ENCODE data around the gene KRT3. TPM values are rescaled to one million over a fixed set of nuclear protein-coding genes. Genes with fewer than 3 reads are reported as not detected.

The KRT3 gene
- total and polyA plus RNA-seq, 12 donors = not detected

- intact Hi-C loops (cut with DNase I) = no loop called here
- Histone ChIP-seq H3K4me1 (replicated peaks in 1 of 2) (no peaks in the 10 kb centered on the region), H3K4me3 (no peak overlapping the region), H3K27me3 (peaks cover 10% of the 10 kb centered on the region), H3K9me3 (replicated peaks in 1 of 3) (no peaks in the 10 kb centered on the region), H3K27ac (no peak overlapping the region), H3K36me3 (replicated peaks in 1 of 2) (no peaks in the 10 kb centered on the region)
- 41 to 70% (median 58%) methylated on average over 4 to 7 of the region's 7 CpGs for WGBS, 4 donors
- TF ChIP-seq, protein P1, sequence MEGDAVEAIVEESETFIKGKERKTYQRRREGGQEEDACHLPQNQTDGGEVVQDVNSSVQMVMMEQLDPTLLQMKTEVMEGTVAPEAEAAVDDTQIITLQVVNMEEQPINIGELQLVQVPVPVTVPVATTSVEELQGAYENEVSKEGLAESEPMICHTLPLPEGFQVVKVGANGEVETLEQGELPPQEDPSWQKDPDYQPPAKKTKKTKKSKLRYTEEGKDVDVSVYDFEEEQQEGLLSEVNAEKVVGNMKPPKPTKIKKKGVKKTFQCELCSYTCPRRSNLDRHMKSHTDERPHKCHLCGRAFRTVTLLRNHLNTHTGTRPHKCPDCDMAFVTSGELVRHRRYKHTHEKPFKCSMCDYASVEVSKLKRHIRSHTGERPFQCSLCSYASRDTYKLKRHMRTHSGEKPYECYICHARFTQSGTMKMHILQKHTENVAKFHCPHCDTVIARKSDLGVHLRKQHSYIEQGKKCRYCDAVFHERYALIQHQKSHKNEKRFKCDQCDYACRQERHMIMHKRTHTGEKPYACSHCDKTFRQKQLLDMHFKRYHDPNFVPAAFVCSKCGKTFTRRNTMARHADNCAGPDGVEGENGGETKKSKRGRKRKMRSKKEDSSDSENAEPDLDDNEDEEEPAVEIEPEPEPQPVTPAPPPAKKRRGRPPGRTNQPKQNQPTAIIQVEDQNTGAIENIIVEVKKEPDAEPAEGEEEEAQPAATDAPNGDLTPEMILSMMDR (IDR thresholded peaks at IDR 0.05) = no peak
- TF ChIP-seq POLR2A (IDR thresholded peaks at IDR 0.05) = no peak
- DNase-seq = no peak
Observed at GRCh38 chr12:52818887-52819420, 23.0 kb upstream of the KRT3 start.

- intact Hi-C loops (cut with DNase I) = no loop called here
- no peaks in the 10 kb centered on the region for H3K4me1 ChIP-seq (replicated peaks in 1 of 2)
- no peak for TF ChIP-seq POLR2A (IDR thresholded peaks at IDR 0.05)
- TF ChIP-seq, protein P1 (IDR thresholded peaks at IDR 0.05) = no peak
- H3K36me3 ChIP-seq (replicated peaks in 1 of 2) = no peaks in the 10 kb centered on the region
- 37 to 51% (median 44%) methylated on average over 5 to 7 of the region's 7 CpGs for WGBS, 4 donors
- H3K27ac ChIP-seq = no peak overlapping the region
- H3K4me3 ChIP-seq = no peak overlapping the region
- no peak for DNase-seq
- peaks cover 10% of the 10 kb centered on the region for H3K27me3 ChIP-seq
- no peaks in the 10 kb centered on the region for H3K9me3 ChIP-seq (replicated peaks in 1 of 3)
Observed at GRCh38 chr12:52818388-52818787, 22.5 kb upstream of the KRT3 start.

DNA sequence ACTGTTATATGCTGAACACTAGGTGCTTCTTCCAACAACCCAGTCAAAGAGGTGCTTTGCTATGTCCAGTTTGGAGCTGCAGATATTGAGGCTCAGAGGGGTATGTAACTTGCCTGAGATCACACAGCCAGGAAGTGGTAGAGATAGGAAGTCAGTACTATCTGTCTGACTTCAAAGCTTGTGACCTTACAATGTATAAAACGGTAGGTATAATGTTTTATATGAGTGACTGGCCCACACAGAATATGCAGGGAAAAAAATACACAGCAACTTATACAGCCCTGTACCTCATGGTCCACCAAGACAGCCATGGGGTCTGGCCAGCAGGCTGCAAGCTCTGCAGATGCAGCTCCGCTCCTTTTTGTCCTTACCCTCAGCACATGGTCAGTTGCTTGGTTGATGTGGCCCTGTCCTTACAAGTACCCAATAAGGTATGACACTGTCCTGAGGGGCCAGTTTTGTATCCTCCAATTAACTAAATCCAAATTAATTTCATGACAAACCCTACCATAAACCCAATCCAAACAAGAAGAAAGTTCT lies 21.9 kb upstream of the KRT3 start:
- 52 to 69% (median 67%) methylated on average over 2 of the region's 2 CpGs for WGBS, 4 donors

GRCh38 chr12:52817003-52817698 lies 21.2 kb upstream of the KRT3 start:
- Histone ChIP-seq H3K9me3 (replicated peaks in 1 of 3) (no peaks in the 10 kb centered on the region), H3K27ac (no peak overlapping the region), H3K36me3 (replicated peaks in 1 of 2) (no peaks in the 10 kb centered on the region), H3K27me3 (peaks cover 10% of the 10 kb centered on the region), H3K4me1 (replicated peaks in 1 of 2) (no peaks in the 10 kb centered on the region), H3K4me3 (no peak overlapping the region)
- 75 to 83% (median 79%) methylated on average over 6 to 8 of the region's 8 CpGs for WGBS, 4 donors
- no peak for DNase-seq
- intact Hi-C loops (cut with DNase I) = no loop called here
- no peak for TF ChIP-seq POLR2A (IDR thresholded peaks at IDR 0.05)
- TF ChIP-seq, protein P1 (IDR thresholded peaks at IDR 0.05) = no peak

More for the DNA sequence above, 21.9 kb upstream of the KRT3 start:
- intact Hi-C loops (cut with DNase I) = no loop called here
- no peak for DNase-seq
- no peaks in the 10 kb centered on the region for H3K36me3 ChIP-seq (replicated peaks in 1 of 2)
- no peak overlapping the region for H3K4me3 ChIP-seq
- H3K27ac ChIP-seq = no peak overlapping the region
- H3K27me3 ChIP-seq = peaks cover 10% of the 10 kb centered on the region
- no peaks in the 10 kb centered on the region for H3K9me3 ChIP-seq (replicated peaks in 1 of 3)
- TF ChIP-seq, protein P1 (IDR thresholded peaks at IDR 0.05) = no peak
- no peak for TF ChIP-seq POLR2A (IDR thresholded peaks at IDR 0.05)
- H3K4me1 ChIP-seq (replicated peaks in 1 of 2) = no peaks in the 10 kb centered on the region
